Ishikawa (cell line): ENCODE data around the gene OR2AE1.
A peak's percentile ranks its signal among the peaks of the same experiment; 100 is the strongest.

Experiments
- CEBPB ChIP-seq: IDR thresholded peaks from 2 replicates; pipeline ENCODE4 v1.6.1; 2012
- CREB1 ChIP-seq: IDR thresholded peaks from 2 replicates; pipeline ENCODE4 v1.6.1; 2012; ENCODE audit warnings: low read depth
- EGR1 ChIP-seq: IDR thresholded peaks from 2 replicates; pipeline ENCODE4 v1.6.1; 2012
- EP300 ChIP-seq: IDR thresholded peaks from 2 replicates; pipeline ENCODE4 v1.6.1; 2012; ENCODE audit warnings: borderline replicate concordance
- FOXM1 ChIP-seq: IDR thresholded peaks from 2 replicates; pipeline ENCODE4 v1.6.1; 2012; ENCODE audit warnings: low read depth, borderline replicate concordance
- MAX ChIP-seq: IDR thresholded peaks from 2 replicates; pipeline ENCODE4 v1.6.1; 2012
- NFIC ChIP-seq: IDR thresholded peaks from 2 replicates; pipeline ENCODE4 v1.6.1; 2012
- RAD21 ChIP-seq: IDR thresholded peaks from 2 replicates; pipeline ENCODE4 v1.6.1; 2012; ENCODE audit warnings: low read depth
- TAF1 ChIP-seq: IDR thresholded peaks from 2 replicates; pipeline ENCODE4 v1.6.1; 2012; ENCODE audit warnings: low read depth, mild to moderate bottlenecking
- TCF12 ChIP-seq: IDR thresholded peaks from 2 replicates; pipeline ENCODE4 v1.6.1; 2012; ENCODE audit warnings: low read depth
- TEAD4 ChIP-seq: IDR thresholded peaks from 2 replicates; pipeline ENCODE4 v1.6.1; 2012
- USF1 ChIP-seq: IDR thresholded peaks from 2 replicates; pipeline ENCODE4 v1.6.1; 2012
- YY1 ChIP-seq: IDR thresholded peaks from 2 replicates; pipeline ENCODE4 v1.6.1; 2012; ENCODE audit warnings: low read depth
- ZBTB7A ChIP-seq: IDR thresholded peaks from 2 replicates; pipeline ENCODE4 v1.6.1; 2012; ENCODE audit warnings: low read depth
- TF ChIP-seq, protein P1 (sequence below): IDR thresholded peaks from 2 replicates; pipeline ENCODE4 v1.6.1; 2012; ENCODE audit warnings: low read depth, mild to moderate bottlenecking

The OR2AE1 gene

DNA sequence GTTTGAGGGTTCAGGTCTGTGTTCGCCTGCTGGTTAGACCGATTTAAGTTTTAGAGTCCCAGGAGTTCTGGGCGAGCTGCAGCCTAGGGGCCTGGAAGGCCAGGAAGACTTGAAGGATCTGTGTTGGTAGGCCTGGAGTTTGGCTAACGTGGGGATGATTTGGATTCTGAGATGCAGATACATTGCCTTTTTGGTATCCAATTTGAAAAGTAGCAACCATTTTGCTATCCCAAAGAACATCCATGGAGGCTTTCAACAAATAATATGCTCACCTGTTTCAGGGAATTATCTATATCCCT is 42.9 kb upstream of the OR2AE1 start:
- no peak for TF ChIP-seq USF1
- no peak for TF ChIP-seq ZBTB7A
- TF ChIP-seq CEBPB = no peak
- no peak for TF ChIP-seq TEAD4
- TF ChIP-seq TAF1 = no peak
- TF ChIP-seq TCF12 = no peak
- TF ChIP-seq EP300 = no peak
- TF ChIP-seq FOXM1 = no peak

DNA sequence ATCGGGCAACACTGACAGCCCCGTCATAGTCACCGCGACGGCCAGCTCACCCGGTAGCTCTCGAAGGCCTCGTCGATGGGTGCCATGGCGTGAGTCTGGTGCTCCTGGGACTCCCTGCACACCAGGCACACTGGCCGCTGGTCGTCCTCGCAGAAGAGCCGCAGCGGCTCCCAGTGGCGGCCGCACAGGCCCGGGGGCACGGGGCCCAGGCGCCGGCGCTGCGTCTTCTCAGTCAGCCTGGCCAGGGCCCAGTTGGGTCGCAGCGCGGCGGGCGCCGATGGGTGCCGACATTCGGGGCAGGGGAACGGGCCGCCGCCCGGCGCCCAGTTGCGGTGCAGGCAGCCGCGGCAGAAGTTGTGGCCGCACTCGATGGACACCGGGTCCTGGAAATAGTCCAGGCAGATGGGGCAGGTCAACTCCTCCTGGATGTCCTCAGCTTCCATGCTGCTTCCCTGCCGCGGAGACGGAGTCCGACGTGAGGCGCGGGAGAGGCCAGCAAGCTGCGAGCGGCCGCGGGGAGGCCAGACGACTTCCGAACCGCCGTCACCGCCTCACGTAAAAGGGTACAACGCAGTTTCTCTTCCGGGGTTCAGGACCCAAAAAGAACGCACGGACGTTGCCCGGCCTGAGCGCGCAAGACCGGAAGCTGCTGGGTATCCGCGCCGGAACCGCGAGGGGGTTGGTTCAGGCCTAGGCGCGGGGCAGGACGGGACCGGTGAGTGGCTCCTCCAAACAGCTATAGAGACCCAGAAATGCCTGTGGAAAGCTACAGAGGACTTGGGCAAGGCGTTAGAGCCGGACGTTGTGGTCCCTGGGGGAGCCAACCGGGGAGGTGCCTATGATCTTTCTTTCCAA is 42.4 kb upstream of the OR2AE1 start, which contains the start of gene TRIM4:
TRIM4 (minus strand) TSS at position 572 of the 855 bp plus-strand sequence; CDS start at position 443, 129 bp downstream.
- TF ChIP-seq TCF12 (peak; percentile 38; the same call in 1 of the 2 replicates), FOXM1 (no peak), NFIC (peak; percentile 18; the same call in 1 of the 2 replicates), CEBPB (no peak), CREB1 (0 out of 2 replicates have a peak, but pooled peaks have one; percentile 16), YY1 (0 out of 2 replicates have a peak, but pooled peaks have one; percentile 60), RAD21 (no peak), EP300 (no peak), TAF1 (peak; percentile 76), MAX (peak; percentile 53; the same call in 1 of the 2 replicates)

GRCh38 chr7:99910976-99911375 is 34.1 kb upstream of the OR2AE1 start:
- TF ChIP-seq NFIC (no peak), USF1 (no peak), EGR1 (no peak), TCF12 (no peak), RAD21 (no peak), FOXM1 (no peak), YY1 (no peak), MAX (no peak), EP300 (no peak), TEAD4 (no peak), ZBTB7A (no peak), CREB1 (no peak), TAF1 (no peak)

GRCh38 chr7:99901581-99901980 is 24.7 kb upstream of the OR2AE1 start:
- TF ChIP-seq ZBTB7A = no peak
- TF ChIP-seq TEAD4 = no peak
- no peak for TF ChIP-seq CEBPB
- TF ChIP-seq NFIC = no peak
- no peak for TF ChIP-seq USF1
- no peak for TF ChIP-seq MAX
- TF ChIP-seq FOXM1 = no peak
- no peak for TF ChIP-seq TAF1
- no peak for TF ChIP-seq EGR1
- TF ChIP-seq EP300 = no peak
- TF ChIP-seq YY1 = no peak
- no peak for TF ChIP-seq RAD21

DNA sequence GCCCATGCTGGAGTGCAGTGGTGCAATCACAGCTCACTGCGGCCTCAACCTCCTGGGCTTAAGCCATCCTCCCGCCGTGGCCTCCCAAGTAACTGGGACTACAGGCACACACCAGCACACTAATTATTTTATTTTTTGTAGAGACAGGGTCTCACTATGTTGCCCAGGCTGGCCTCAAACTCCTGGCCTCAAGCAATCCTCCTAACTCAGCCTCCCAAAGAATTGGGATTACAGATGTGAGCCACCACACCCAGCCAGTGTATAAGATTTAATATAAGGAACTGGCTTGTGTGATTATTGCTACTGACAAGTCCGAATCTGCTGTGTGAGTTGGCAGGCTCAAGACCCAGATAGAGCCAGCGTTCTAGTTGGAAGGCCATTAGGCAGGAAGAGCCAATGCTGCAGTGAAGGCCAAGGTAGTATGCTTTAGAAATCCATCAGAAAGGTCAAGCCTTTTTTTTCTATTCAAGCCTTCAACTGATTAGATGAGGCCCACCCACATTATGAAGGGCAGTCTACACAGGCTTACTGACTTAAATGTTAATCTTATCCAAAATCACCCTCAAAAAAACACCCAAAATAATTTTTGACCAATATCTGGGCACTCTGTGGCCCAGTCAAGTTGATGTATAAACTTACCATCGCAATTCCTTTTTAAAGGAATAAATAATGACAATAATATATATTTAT is 23.1 kb upstream of the OR2AE1 start:
- TF ChIP-seq TEAD4 = no peak
- no peak for TF ChIP-seq RAD21
- no peak for TF ChIP-seq TAF1
- TF ChIP-seq ZBTB7A = no peak
- TF ChIP-seq TCF12 = no peak
- no peak for TF ChIP-seq EGR1
- no peak for TF ChIP-seq NFIC
- no peak for TF ChIP-seq FOXM1
- no peak for TF ChIP-seq MAX
- no peak for TF ChIP-seq CREB1
- TF ChIP-seq USF1 = no peak
- no peak for TF ChIP-seq CEBPB
- no peak for TF ChIP-seq YY1
- TF ChIP-seq EP300 = no peak
- TF ChIP-seq, protein P1, sequence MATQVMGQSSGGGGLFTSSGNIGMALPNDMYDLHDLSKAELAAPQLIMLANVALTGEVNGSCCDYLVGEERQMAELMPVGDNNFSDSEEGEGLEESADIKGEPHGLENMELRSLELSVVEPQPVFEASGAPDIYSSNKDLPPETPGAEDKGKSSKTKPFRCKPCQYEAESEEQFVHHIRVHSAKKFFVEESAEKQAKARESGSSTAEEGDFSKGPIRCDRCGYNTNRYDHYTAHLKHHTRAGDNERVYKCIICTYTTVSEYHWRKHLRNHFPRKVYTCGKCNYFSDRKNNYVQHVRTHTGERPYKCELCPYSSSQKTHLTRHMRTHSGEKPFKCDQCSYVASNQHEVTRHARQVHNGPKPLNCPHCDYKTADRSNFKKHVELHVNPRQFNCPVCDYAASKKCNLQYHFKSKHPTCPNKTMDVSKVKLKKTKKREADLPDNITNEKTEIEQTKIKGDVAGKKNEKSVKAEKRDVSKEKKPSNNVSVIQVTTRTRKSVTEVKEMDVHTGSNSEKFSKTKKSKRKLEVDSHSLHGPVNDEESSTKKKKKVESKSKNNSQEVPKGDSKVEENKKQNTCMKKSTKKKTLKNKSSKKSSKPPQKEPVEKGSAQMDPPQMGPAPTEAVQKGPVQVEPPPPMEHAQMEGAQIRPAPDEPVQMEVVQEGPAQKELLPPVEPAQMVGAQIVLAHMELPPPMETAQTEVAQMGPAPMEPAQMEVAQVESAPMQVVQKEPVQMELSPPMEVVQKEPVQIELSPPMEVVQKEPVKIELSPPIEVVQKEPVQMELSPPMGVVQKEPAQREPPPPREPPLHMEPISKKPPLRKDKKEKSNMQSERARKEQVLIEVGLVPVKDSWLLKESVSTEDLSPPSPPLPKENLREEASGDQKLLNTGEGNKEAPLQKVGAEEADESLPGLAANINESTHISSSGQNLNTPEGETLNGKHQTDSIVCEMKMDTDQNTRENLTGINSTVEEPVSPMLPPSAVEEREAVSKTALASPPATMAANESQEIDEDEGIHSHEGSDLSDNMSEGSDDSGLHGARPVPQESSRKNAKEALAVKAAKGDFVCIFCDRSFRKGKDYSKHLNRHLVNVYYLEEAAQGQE = no peak
